GM12878 (cell line): ENCODE results near the gene ARAP3. TPM values are rescaled to one million over a fixed set of nuclear protein-coding genes. Genes with fewer than 3 reads are reported as not detected.
A peak's percentile ranks its signal among the peaks of the same experiment; 100 is the strongest.

Experiments used
- BCL11A ChIP-seq: IDR thresholded peaks from 2 replicates; pipeline ENCODE4 v1.6.1; 2011; ENCODE audit warnings: low read depth, low read length
- CEBPB ChIP-seq, 2 experiments: fragments of 150-350 bp in 1 of 2; IDR thresholded peaks; 2 replicates each; pipeline ENCODE4 v1.6.1; 2012 to 2014; ENCODE audit warnings: low read depth in 2 of 2, low read length in 2 of 2, borderline replicate concordance in 1 of 2, inconsistent platforms in 1 of 2
- CHD1 ChIP-seq: IDR thresholded peaks from 2 replicates; pipeline ENCODE4 v1.6.1; 2012; ENCODE audit warnings: low read depth, low read length, improper control_type of control experiment
- ETV6 ChIP-seq, 2 experiments: fragments of 450-650 bp in 1 of 2; IDR thresholded peaks in 1 of 2; conservative IDR thresholded peaks in 1 of 2; 2 replicates each; pipeline ENCODE4 v1.6.1; 2014; ENCODE audit warnings: antibody characterized with exemption in 1 of 2, borderline replicate concordance in 1 of 2, low read depth in 1 of 2, mild to moderate bottlenecking in 1 of 2, moderate library complexity in 1 of 2
- HDAC2 ChIP-seq: fragments of 200-600 bp; sonication (generic); IDR thresholded peaks from 2 replicates; pipeline ENCODE4 v1.6.1; 2017
- IKZF1 ChIP-seq: fragments of 450-650 bp; conservative IDR thresholded peaks from 2 replicates; pipeline ENCODE4 v1.6.1; 2017; ENCODE audit warnings: antibody characterized with exemption, mild to moderate bottlenecking
- IKZF2 ChIP-seq, 2 experiments: fragments of 450-650 bp; IDR thresholded peaks; 2 replicates each; pipeline ENCODE4 v1.6.1; 2017; ENCODE audit warnings: mild to moderate bottlenecking in 2 of 2, moderate library complexity in 2 of 2
- IRF5 ChIP-seq: fragments of 450-650 bp; IDR thresholded peaks from 2 replicates; pipeline ENCODE4 v1.6.1; 2017; ENCODE audit warnings: borderline replicate concordance
- KDM1A ChIP-seq: fragments of 200-600 bp; sonication (generic); IDR thresholded peaks from 2 replicates; pipeline ENCODE4 v1.6.1; 2016; ENCODE audit warnings: borderline replicate concordance
- MAX ChIP-seq: IDR thresholded peaks from 2 replicates; pipeline ENCODE4 v1.6.1; 2012; ENCODE audit warnings: low read depth, low read length, improper control_type of control experiment
- MEF2A ChIP-seq: IDR thresholded peaks from 2 replicates; pipeline ENCODE4 v1.6.1; 2011; ENCODE audit warnings: low read depth, mild to moderate bottlenecking, low read length, moderate library complexity; ENCODE audit not compliant: insufficient read depth
- NR2C1 ChIP-seq: fragments of 450-650 bp; IDR thresholded peaks from 2 replicates; pipeline ENCODE4 v1.6.1; 2017; ENCODE audit warnings: antibody characterized with exemption, mild to moderate bottlenecking, moderate library complexity
- NR2C2 ChIP-seq: IDR thresholded peaks from 2 replicates; pipeline ENCODE4 v1.6.1; 2011; ENCODE audit warnings: borderline replicate concordance, low read depth; ENCODE audit not compliant: control insufficient read depth, insufficient read length
- NR2F1 ChIP-seq: fragments of 450-650 bp; conservative IDR thresholded peaks from 2 replicates; pipeline ENCODE4 v1.6.1; 2017; ENCODE audit warnings: mild to moderate bottlenecking
- POLR2AphosphoS2 ChIP-seq: IDR thresholded peaks from 2 replicates; pipeline ENCODE4 v1.6.1; 2011; ENCODE audit warnings: low read depth, mild to moderate bottlenecking, low read length, improper control_type of control experiment, moderate library complexity
- POLR2AphosphoS5 ChIP-seq: IDR thresholded peaks from 2 replicates; pipeline ENCODE4 v1.6.1; 2011; ENCODE audit warnings: mild to moderate bottlenecking, low read length, inconsistent platforms
- RUNX3 ChIP-seq: IDR thresholded peaks from 2 replicates; pipeline ENCODE4 v1.6.1; 2012; ENCODE audit warnings: low read length, inconsistent platforms
- SIX5 ChIP-seq: IDR thresholded peaks from 2 replicates; pipeline ENCODE4 v1.6.1; 2011; ENCODE audit warnings: mild to moderate bottlenecking, low read depth, low read length, moderate library complexity; ENCODE audit not compliant: severe bottlenecking
- SMARCA5 ChIP-seq: fragments of 450-650 bp; IDR thresholded peaks from 2 replicates; pipeline ENCODE4 v1.6.1; 2017; ENCODE audit warnings: mild to moderate bottlenecking
- ZNF217 ChIP-seq: fragments of 450-650 bp; IDR thresholded peaks from 2 replicates; pipeline ENCODE4 v1.6.1; 2017; ENCODE audit warnings: antibody characterized with exemption, mild to moderate bottlenecking
- polyA plus RNA-seq, 11 experiments: library from polyadenylated mRNA; depleted of rRNA in 4 of 11; unstranded in 6 of 11; stranded (reverse) in 5 of 11; fragments of >200 nt; fragmentation: Nextera tagmentation in 4 of 11; fragmentation: Illumina TruSeq in 1 of 11; extraction: Ambion mirVana in 4 of 11; extraction: Trizol in 1 of 11; gene quantifications; 1 replicate in 1 of 11; 2 replicates in 10 of 11; pipeline versions ENCODE4 v1.2.1 to v1.2.3, GENCODE V29; 2011 to 2016; ENCODE audit warnings: inconsistent platforms in 2 of 11, missing spikeins in 2 of 11, low read depth in 1 of 11
- total RNA-seq, 4 experiments: library from RNA; depleted of rRNA in 3 of 4; stranded (reverse); fragments of >200 nt in 3 of 4; fragmentation: Illumina TruSeq in 1 of 4; extraction: Trizol in 1 of 4; gene quantifications; 2 replicates each; pipeline versions ENCODE4 v1.2.1 to v1.2.3, GENCODE V29; 2013 to 2021

The ARAP3 gene
- total and polyA plus RNA-seq, 10 of the 15 experiments (the other 5 are each of a cell fraction or from before 2014, with no cell fraction given), result 0.01 to 0.08 TPM; not detected in 8

DNA sequence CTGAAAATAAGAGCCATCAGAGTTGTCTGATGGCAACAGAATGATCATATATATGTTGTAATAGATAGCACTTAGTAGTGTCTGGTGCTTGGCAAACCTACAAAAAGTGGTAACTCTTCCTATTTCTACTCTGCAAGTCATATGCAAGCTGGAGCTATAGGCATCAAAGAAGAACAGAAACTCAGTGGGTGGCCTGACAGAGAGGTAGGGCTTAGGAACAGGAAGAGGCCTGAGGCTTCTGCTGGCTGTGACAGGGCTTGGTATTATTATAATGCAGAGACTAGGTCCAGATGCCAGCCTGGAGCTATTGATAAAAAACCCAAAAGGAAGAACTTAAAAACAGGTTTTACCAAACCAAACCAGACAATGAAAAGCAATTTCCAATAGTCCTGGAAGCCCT lies 58.8 kb downstream of the ARAP3 start (continued):
- no peak for TF ChIP-seq ZNF217
- no peak for TF ChIP-seq CHD1
- TF ChIP-seq IKZF2 (IDR thresholded peaks at IDR 0.05), result peak in 1 of 2 experiments; percentile 18; a peak in 2 of 4 replicates
- TF ChIP-seq IRF5, result no peak
- TF ChIP-seq NR2F1, result no peak
- no peak for TF ChIP-seq NR2C1
- no peak for TF ChIP-seq NR2C2
- TF ChIP-seq ETV6 (conservative IDR thresholded peaks at IDR 0.05 in 1 of 2, IDR thresholded peaks at IDR 0.05 in 1 of 2; ENCODE audit: borderline replicate concordance in 1 of 2, low read depth in 1 of 2), result no peak
- TF ChIP-seq MAX, result no peak
- TF ChIP-seq HDAC2, result no peak
- no peak for TF ChIP-seq KDM1A
- TF ChIP-seq RUNX3, result 0 out of 2 replicates have a peak, but pooled peaks have one; percentile 37
- TF ChIP-seq SIX5, result no peak
- no peak for TF ChIP-seq MEF2A
- peak; percentile 25; the same call in 1 of the 2 replicates for TF ChIP-seq IKZF1
- TF ChIP-seq BCL11A, result 0 out of 2 replicates have a peak, but pooled peaks have one; percentile 31
- no peak for TF ChIP-seq POLR2AphosphoS2
- no peak for TF ChIP-seq POLR2AphosphoS5
- no peak for TF ChIP-seq CEBPB (IDR thresholded peaks at IDR 0.05; ENCODE audit: borderline replicate concordance in 1 of 2, low read depth in 2 of 2, low read length in 2 of 2)
- TF ChIP-seq SMARCA5, result no peak
